Skin epidermis (tissue), 12 donors: ENCODE measurements around the gene ANKIB1.
A peak's percentile ranks its signal among the peaks of the same experiment; 100 is the strongest.
"Not testable (repeated sequence)": the region's sequence is repeated elsewhere in the genome, so short reads cannot be mapped to it uniquely, and the experiment has no call there.

Experiments used
- H3K27ac ChIP-seq, 21 experiments: fragments of 200-600 bp; sonication (generic) in 11 of 21; one replicate each; pipeline ENCODE4 v1.5.0; 2020; ENCODE audit warnings: mild to moderate bottlenecking in 3 of 21, inconsistent platforms in 2 of 21, moderate library complexity in 2 of 21
- H3K4me3 ChIP-seq, 7 experiments: fragments of 200-600 bp; sonication (generic) in 2 of 7; one replicate each; pipeline ENCODE4 v1.5.0; 2020; ENCODE audit warnings: inconsistent platforms in 2 of 7, mild to moderate bottlenecking in 2 of 7, moderate library complexity in 1 of 7

Gene ANKIB1

GRCh38 chr7:92245487-92246359 lies at the start of gene ANKIB1, which contains the start of gene KRIT1:
ANKIB1 (plus strand) TSS chr7:92245974; CDS start chr7:92294979, 49,005 bp downstream.
KRIT1 (minus strand) TSS chr7:92245914; CDS start chr7:92242135, 3,779 bp downstream.
- Histone ChIP-seq H3K4me3 (peak within 1 kb of the TSS; percentile 84 to 93 (median 90)), H3K27ac (peak within 1 kb of the TSS; percentile 77 to 97 (median 92))

GRCh38 chr7:92200791-92201190 lies 45.0 kb upstream of the ANKIB1 start:
- Histone ChIP-seq H3K4me3 (no peak overlapping the region), H3K27ac (no peak overlapping the region)

GRCh38 chr7:92205987-92206386 lies 39.8 kb upstream of the ANKIB1 start:
- H3K4me3 ChIP-seq, result no peak overlapping the region
- no peak overlapping the region for H3K27ac ChIP-seq

- H3K4me3 ChIP-seq, result no peak overlapping the region
Measured at GRCh38 chr7:92206672-92207071, 39.1 kb upstream of the ANKIB1 start.

GRCh38 chr7:92221766-92222165 lies 24.0 kb upstream of the ANKIB1 start:
- Histone ChIP-seq H3K27ac (no peak overlapping the region), H3K4me3 (no peak overlapping the region)

More at GRCh38 chr7:92206672-92207071, 39.1 kb upstream of the ANKIB1 start:
- no peak overlapping the region for H3K27ac ChIP-seq

GRCh38 chr7:92226981-92227380 lies 18.8 kb upstream of the ANKIB1 start:
- Histone ChIP-seq H3K4me3 (no peak overlapping the region), H3K27ac (no peak overlapping the region)

GRCh38 chr7:92228100-92228499 lies 17.7 kb upstream of the ANKIB1 start:
- Histone ChIP-seq H3K4me3 (no peak overlapping the region), H3K27ac (no peak overlapping the region)

- Histone ChIP-seq H3K4me3 (no peak overlapping the region), H3K27ac (no peak overlapping the region)
Measured at GRCh38 chr7:92228742-92229141, 17.0 kb upstream of the ANKIB1 start.

- Histone ChIP-seq H3K4me3 (no peak overlapping the region), H3K27ac (no peak overlapping the region)
Measured at GRCh38 chr7:92230547-92230946, 15.2 kb upstream of the ANKIB1 start.

GRCh38 chr7:92242972-92243371 lies 2.8 kb upstream of the ANKIB1 start:
- Histone ChIP-seq H3K4me3 (no peak overlapping the region), H3K27ac (no peak overlapping the region)

GRCh38 chr7:92244808-92245486 lies 827 bp upstream of the ANKIB1 start:
- peak overlapping the region; percentile 84 to 93 (median 90) for H3K4me3 ChIP-seq

GRCh38 chr7:92246360-92247101 lies 757 bp downstream of the ANKIB1 start:
- H3K4me3 ChIP-seq, result peak overlapping the region; percentile 84 to 93 (median 90)

More at GRCh38 chr7:92244808-92245486, 827 bp upstream of the ANKIB1 start:
- peak overlapping the region; percentile 77 to 97 (median 92) for H3K27ac ChIP-seq

GRCh38 chr7:92250603-92251002 lies 4.8 kb downstream of the ANKIB1 start:
- H3K27ac ChIP-seq, result no peak overlapping the region
- no peak overlapping the region for H3K4me3 ChIP-seq

More at GRCh38 chr7:92246360-92247101, 757 bp downstream of the ANKIB1 start:
- peak overlapping the region; percentile 77 to 97 (median 92) for H3K27ac ChIP-seq

- Histone ChIP-seq H3K27ac (no peak overlapping the region), H3K4me3 (no peak overlapping the region)
Measured at GRCh38 chr7:92251181-92251580, 5.4 kb downstream of the ANKIB1 start.

GRCh38 chr7:92253251-92253650 lies 7.5 kb downstream of the ANKIB1 start:
- no peak overlapping the region for H3K27ac ChIP-seq
- no peak overlapping the region for H3K4me3 ChIP-seq

- H3K4me3 ChIP-seq, result not testable (repeated sequence)
- peak overlapping the region in 5 of 21 experiments; percentile 8 to 75 (median 22) for H3K27ac ChIP-seq
Measured at GRCh38 chr7:92254800-92255199, 9.0 kb downstream of the ANKIB1 start.

- no peak overlapping the region for H3K4me3 ChIP-seq
- H3K27ac ChIP-seq, result peak overlapping the region in 5 of 21 experiments; percentile 8 to 75 (median 23)
Measured at GRCh38 chr7:92255308-92255707, 9.5 kb downstream of the ANKIB1 start.

GRCh38 chr7:92259062-92259461 lies 13.3 kb downstream of the ANKIB1 start:
- Histone ChIP-seq H3K4me3 (no peak overlapping the region), H3K27ac (no peak overlapping the region)

- Histone ChIP-seq H3K4me3 (no peak overlapping the region), H3K27ac (no peak overlapping the region)
Measured at GRCh38 chr7:92259610-92260247, 14.0 kb downstream of the ANKIB1 start.
